Transverse colon (tissue), 4 donors: Measurements from ENCODE around the gene BTRC. TPM values are rescaled to one million over a fixed set of nuclear protein-coding genes. Genes with fewer than 3 reads are reported as not detected.

Experiments used
- DNase-seq: peaks from one replicate; pipeline ENCODE4 v3.0.0-alpha.2; 2019
- H3K27ac ChIP-seq, 4 donors: fragments of 200-600 bp; sonication (generic); 2 replicates each; pipeline ENCODE4 v1.5.1; 2016 to 2018; ENCODE audit warnings: inconsistent platforms in 4 of 4
- H3K27me3 ChIP-seq: fragments of 200-600 bp; sonication (generic); 2 replicates; pipeline ENCODE4 v1.5.1; 2017; ENCODE audit warnings: inconsistent platforms
- H3K36me3 ChIP-seq, 4 donors: fragments of 200-600 bp; sonication (generic); 2 replicates each; pipeline ENCODE4 v1.5.1; 2017 to 2019; ENCODE audit warnings: inconsistent platforms in 4 of 4
- H3K4me1 ChIP-seq, 4 donors: fragments of 200-600 bp; sonication (generic); 2 replicates each; pipeline ENCODE4 v1.5.1; 2017 to 2020; ENCODE audit warnings: inconsistent platforms in 4 of 4
- H3K4me3 ChIP-seq, 4 donors: fragments of 200-600 bp; sonication (generic); 1 replicate in 1 of 4; 2 replicates in 3 of 4; pipeline versions ENCODE4 v1.5.1 to v1.6.1; 2017 to 2019; ENCODE audit warnings: inconsistent platforms in 4 of 4
- H3K9me3 ChIP-seq, 2 donors: fragments of 200-600 bp; sonication (generic); 2 replicates each; pipeline ENCODE4 v1.5.1; 2017 to 2019; ENCODE audit warnings: inconsistent platforms in 2 of 2
- EP300 ChIP-seq: sonication (generic); formaldehyde crosslinking; IDR thresholded peaks from one replicate; pipeline ENCODE4 v1.6.1; 2017; ENCODE audit warnings: antibody characterized with exemption, low read depth
- POLR2A ChIP-seq: fragments of 450-650 bp; IDR thresholded peaks from one replicate; pipeline ENCODE4 v1.6.1; 2016; ENCODE audit warnings: antibody characterized with exemption, mild to moderate bottlenecking, moderate library complexity
- POLR2AphosphoS5 ChIP-seq, 3 donors: sonication (generic); formaldehyde crosslinking; IDR thresholded peaks; one replicate each; pipeline ENCODE4 v1.6.1; 2016; ENCODE audit warnings: antibody characterized with exemption in 3 of 3
- WGBS, 2 donors: methylation state at CpG; one replicate each; pipeline ENCODE4 v1.1.5; 2018; ENCODE audit warnings: low coverage in 1 of 2; 5-methylcytosine and 5-hydroxymethylcytosine counted together
- in situ Hi-C, 4 donors: fragments of 200-750 bp; cut with MboI; loops; one replicate each; pipeline versions ENCODE4 v1.15.0 to v1.15.1; 2017; ENCODE audit warnings: low sequenced_read_pairs in 3 of 4, low pct_ligation_motif_present in 1 of 4, low pct_unique_long_range_greater_than_20kb in 1 of 4
- intact Hi-C: fragments of 100-400 bp; cut with DNase I; formaldehyde crosslinking; loops from one replicate; pipeline ENCODE4 v1.15.1; 2023; ENCODE audit warnings: low total_unique reads
- total RNA-seq, 4 donors: library from RNA; depleted of rRNA; stranded (reverse); fragments of >200 nt; gene quantifications; one replicate each; pipeline ENCODE4 v1.1.0, GENCODE V29; 2016
- TF ChIP-seq, protein P1 (sequence below), 5 experiments: fragments of 200-600 bp in 3 of 5; fragments of 450-650 bp in 2 of 5; sonication (generic) in 3 of 5; IDR thresholded peaks; 1 replicate in 2 of 5; 2 replicates in 3 of 5; pipeline ENCODE4 v1.5.1; 2016 to 2017; ENCODE audit warnings: antibody characterized with exemption in 5 of 5, inconsistent platforms in 3 of 5, mild to moderate bottlenecking in 2 of 5, moderate library complexity in 1 of 5

The BTRC gene
- total RNA-seq, 4 donors from 2014 or later = 8.6 to 195 (median 32.0) TPM

DNA sequence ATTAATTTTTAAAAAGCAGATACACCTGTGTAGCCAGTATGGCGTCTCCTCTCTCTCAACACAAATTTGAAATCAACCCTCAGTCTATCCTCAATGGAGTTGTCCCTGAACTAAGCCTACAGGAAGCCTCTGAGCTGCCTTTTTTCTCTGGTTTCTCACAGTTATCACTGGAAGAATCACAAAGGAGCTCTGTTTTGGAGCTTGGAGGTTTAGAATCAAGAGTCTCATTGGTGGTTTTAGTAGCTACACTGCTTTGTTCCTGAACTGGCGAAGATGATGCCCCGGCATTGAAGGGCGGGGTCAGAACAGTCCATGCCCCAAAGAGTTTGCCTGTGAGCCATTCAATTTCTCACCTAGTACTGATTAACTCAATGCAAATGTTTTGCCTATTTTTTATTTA, 16.1 kb upstream of the BTRC start:
- Histone ChIP-seq H3K4me1 (no peaks in the 10 kb centered on the region), H3K36me3 (no peaks in the 10 kb centered on the region), H3K27me3 (no peaks in the 10 kb centered on the region), H3K4me3 (no peak overlapping the region), H3K9me3 (no peaks in the 10 kb centered on the region), H3K27ac (no peak overlapping the region)
- DNase-seq = no peak
- intact Hi-C loops = no loop called here
- WGBS, 2 donors = 88 to 95% methylated on average over 4 of the region's 4 CpGs
- TF ChIP-seq POLR2A = no peak
- no peak for TF ChIP-seq EP300
- TF ChIP-seq, protein P1, sequence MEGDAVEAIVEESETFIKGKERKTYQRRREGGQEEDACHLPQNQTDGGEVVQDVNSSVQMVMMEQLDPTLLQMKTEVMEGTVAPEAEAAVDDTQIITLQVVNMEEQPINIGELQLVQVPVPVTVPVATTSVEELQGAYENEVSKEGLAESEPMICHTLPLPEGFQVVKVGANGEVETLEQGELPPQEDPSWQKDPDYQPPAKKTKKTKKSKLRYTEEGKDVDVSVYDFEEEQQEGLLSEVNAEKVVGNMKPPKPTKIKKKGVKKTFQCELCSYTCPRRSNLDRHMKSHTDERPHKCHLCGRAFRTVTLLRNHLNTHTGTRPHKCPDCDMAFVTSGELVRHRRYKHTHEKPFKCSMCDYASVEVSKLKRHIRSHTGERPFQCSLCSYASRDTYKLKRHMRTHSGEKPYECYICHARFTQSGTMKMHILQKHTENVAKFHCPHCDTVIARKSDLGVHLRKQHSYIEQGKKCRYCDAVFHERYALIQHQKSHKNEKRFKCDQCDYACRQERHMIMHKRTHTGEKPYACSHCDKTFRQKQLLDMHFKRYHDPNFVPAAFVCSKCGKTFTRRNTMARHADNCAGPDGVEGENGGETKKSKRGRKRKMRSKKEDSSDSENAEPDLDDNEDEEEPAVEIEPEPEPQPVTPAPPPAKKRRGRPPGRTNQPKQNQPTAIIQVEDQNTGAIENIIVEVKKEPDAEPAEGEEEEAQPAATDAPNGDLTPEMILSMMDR (IDR thresholded peaks at IDR 0.05) = no peak
- TF ChIP-seq POLR2AphosphoS5 (IDR thresholded peaks at IDR 0.05) = no peak
- in situ Hi-C loops = no loop called here

DNA sequence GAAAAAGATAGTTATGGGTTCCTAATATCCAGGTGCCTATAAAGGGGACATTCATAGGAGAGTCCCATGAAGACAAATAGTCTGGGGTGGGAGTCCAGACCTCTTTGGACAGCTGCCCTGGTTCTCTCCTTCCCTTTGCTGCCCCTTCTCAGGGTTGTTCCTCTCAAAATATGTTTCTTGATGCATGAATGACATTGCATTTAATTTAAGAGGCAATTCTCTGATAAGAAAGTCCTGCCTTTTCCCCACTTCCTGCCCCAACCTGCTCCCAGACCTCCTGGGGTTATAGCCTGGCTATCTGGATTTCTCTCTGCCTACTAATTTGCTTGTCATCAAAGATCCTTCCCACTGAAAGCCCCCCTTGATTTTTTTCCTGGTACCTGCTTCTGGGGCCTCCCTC, 12.5 kb upstream of the BTRC start:
- Histone ChIP-seq H3K27ac (no peak overlapping the region), H3K36me3 (no peaks in the 10 kb centered on the region), H3K27me3 (no peaks in the 10 kb centered on the region), H3K4me3 (no peak overlapping the region), H3K9me3 (no peaks in the 10 kb centered on the region), H3K4me1 (no peaks in the 10 kb centered on the region)
- intact Hi-C loops = no loop called here
- no peak for DNase-seq
- in situ Hi-C loops = no loop called here
- TF ChIP-seq POLR2A = no peak
- TF ChIP-seq, protein P1 (IDR thresholded peaks at IDR 0.05) = no peak
- no peak for TF ChIP-seq EP300
- TF ChIP-seq POLR2AphosphoS5 (IDR thresholded peaks at IDR 0.05) = no peak

DNA sequence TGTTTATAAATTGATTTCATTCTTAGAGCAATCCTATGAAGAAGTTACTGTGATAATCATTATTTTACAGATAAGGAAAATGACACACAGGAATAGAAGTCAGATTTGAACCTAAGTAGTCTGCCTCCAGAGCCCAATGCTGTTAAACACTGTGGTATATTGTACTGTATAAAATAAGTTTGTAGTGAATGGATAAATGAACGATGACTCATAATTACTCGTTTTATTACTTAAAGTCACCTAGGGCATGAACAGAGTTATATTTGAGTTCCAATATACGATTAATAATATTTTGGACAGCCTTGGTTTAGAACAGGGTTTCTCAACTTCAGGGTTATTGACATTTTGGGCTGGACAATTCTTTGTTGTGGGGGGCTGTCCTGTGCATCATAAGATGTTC, 7.8 kb upstream of the BTRC start:
- intact Hi-C loops (no loop called here), in situ Hi-C loops (no loop called here)
- Histone ChIP-seq H3K27ac (no peak overlapping the region), H3K4me1 (no peaks in the 10 kb centered on the region), H3K36me3 (no peaks in the 10 kb centered on the region), H3K4me3 (no peak overlapping the region), H3K9me3 (no peaks in the 10 kb centered on the region), H3K27me3 (peaks cover 21% of the 10 kb centered on the region)
- TF ChIP-seq, protein P1 (IDR thresholded peaks at IDR 0.05) = no peak
- TF ChIP-seq EP300 (no peak), POLR2AphosphoS5 (IDR thresholded peaks at IDR 0.05) (no peak), POLR2A (no peak)
- no peak for DNase-seq
- WGBS, 2 donors = 51 to 52% methylated on average over 2 to 3 of the region's 3 CpGs

DNA sequence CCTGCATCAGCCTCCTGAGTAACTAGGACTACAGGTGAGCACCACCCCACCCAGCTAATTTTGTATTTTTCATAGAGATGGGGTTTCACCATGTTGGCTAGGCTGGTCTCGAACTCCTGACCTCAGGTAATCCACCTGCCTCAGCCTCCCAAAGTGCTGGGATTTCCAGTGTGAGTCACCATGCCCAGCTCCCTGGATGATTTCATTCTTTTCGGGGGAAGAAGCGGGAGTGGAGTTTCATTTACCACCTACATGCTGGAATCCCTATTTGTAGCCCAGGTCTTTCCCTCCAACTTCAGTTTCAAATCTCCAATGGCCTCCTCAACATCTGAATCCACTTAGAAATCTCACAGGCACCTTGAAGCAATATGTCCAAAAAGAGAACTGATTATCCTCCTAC, 2.9 kb upstream of the BTRC start:
- TF ChIP-seq POLR2A (no peak), POLR2AphosphoS5 (IDR thresholded peaks at IDR 0.05) (no peak), EP300 (no peak)
- TF ChIP-seq, protein P1 (IDR thresholded peaks at IDR 0.05) = no peak
- no peak for DNase-seq
- Histone ChIP-seq H3K9me3 (no peaks in the 10 kb centered on the region), H3K4me1 (peaks cover 0 to 14% (median 11%) of the 10 kb centered on the region in 4 donors), H3K27ac (no peak overlapping the region), H3K36me3 (no peaks in the 10 kb centered on the region), H3K4me3 (no peak overlapping the region), H3K27me3 (peaks cover 22% of the 10 kb centered on the region)
- WGBS, 2 donors = 80% methylated on average over 3 of the region's 3 CpGs; no CpG with 5 or more reads in 1 of the 2 donors
- in situ Hi-C loops (no loop called here), intact Hi-C loops (no loop called here)
